NCI-H1436 treated with DMSO at 0.1 percent for 48 hours (cell line): ENCODE measurements around the gene BARD1.
"Not testable (repeated sequence)": the region's sequence is repeated elsewhere in the genome, so short reads cannot be mapped to it uniquely, and the experiment has no call there.

ENCODE experiments used
- DNase-seq: peaks from one replicate; lab custom pipeline; 2025; lab: John Stamatoyannopoulos, UW

Gene BARD1

DNA sequence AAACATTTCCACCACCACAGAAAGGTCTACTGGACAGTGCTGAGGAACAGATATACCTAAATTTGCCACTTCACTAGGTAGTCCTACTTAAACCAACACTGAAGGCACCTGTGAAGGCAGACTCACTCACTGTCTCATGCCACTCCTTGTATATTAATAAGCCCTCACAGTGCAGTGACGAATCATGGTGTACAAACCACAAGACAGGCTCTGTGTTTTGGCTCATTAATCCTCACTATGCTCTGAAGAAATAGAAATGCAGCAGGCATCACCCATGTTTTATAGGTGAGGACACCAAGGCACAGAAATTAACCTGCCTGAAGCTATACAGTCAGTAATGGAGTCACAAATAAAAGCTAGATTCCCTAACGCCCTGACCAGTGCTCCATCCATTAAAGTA, 44.3 kb downstream of the BARD1 start:
- DNase-seq = no peak

DNA sequence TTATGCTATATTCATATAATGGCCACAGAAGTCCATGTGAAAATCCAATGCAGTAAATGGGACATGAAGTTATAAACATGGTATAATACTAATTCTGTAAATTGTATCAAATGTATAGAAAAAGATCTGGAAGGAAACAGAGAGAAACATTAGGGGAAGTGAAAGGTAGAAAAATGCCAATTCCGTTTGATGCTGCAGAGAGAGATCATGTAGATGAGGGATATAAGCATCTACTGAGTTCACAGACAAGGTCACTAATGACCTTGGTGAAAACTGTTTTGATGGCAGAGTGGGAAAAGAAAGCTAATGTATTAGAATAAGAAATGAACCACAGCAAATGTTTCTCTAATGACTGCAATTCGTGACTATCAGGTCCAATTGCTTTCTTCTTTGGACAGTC, 56.0 kb downstream of the BARD1 start:
- no peak for DNase-seq

DNA sequence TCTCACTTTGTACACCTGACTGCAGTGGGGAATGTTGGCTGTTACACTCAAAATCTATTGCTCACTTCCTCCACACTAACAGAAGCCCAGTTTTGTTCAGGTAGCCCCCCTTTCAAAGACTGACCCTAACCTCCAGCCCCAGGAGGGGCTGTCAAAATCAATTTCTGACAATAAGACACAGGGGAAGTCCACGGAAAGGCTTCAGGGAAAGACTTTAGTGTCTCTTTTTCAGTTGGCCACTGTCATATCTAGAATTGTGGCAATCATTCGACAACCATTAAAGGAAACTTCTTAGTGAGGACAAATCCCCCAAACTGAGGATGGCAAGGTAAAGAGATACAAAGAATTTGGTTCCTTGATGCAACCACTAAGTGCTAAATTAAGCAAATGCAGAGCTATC, 59.0 kb downstream of the BARD1 start:
- DNase-seq = no peak

DNA sequence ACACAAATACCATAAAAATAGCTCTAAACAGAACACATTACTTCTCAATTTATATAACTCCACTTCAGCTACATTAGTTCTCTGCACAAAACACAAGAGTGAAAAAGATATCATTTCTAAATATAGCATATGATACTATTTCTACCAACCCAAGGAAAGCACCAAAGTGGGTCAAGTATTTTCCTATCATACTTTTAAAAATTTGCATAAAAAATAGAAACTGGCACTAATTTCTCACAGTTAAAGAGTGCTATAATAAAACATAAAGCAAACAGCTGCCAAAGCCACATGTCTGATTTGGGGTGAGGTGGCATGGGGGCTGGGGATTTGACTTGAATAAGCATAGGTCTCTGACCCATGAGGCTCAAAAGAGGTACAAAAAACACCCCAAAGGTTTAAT, 61.5 kb downstream of the BARD1 start:
- no peak for DNase-seq

DNA sequence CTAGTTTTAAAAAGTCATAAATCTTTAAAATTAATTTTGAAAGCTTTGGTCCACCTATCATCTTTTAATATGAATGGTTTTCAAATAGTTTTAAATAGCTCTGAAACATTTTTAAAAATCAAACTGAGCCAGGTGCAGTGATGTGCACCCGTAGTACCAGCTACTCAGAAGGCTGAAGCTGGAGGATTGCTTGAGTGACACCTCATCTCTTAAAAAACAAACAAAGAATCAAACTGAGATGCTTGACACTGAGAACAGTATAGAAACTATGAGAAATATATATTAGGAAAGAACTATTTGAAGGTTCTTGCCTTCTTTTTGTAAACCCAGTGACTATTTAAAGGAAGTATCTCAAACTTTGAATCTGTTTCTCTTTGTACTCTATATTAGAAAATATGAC, 67.4 kb downstream of the BARD1 start:
- DNase-seq = no peak

DNA sequence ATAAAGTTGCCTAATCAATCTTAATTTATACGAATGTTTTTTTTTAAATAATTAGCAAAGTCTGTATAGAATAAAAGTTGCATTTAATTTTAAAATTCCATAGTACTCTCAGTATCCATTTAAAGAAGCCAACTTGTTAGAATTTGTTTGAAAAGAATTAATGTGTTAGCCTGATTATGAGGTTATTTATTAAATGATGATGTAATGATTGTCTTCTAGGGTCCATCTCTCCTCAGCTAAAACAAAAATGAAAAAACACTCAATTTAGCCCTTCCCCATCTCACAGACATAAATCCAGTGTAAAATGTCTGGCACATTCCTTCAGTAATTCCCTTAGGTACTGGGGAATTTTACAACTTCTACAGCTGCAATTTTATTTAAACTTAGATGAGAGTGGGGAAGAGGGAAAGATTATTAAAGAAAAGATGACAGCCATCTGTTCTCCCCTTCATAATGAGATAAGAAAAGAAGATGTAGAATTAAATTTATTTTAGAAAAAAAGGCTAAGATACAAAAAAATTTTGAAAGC, 68.6 kb downstream of the BARD1 start:
- DNase-seq = no peak

DNA sequence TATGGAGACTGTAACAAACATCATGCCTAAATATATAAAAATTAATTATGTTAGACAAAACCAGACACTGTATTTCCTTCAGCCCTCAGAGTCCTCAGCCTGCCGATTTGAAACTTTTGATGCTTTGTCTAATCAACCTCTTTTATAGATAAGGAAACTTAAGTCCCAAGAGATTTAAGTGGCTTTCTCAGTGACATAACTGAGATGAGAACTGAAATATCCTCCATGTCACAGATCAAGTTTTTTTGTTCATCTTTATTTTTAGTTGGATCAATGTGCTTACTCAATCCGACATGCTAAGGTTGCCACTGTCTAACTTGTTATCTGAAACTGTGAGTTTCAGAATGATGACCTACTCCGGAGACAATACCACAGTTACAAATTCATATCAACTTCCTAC, 72.3 kb downstream of the BARD1 start:
- DNase-seq = no peak

DNA sequence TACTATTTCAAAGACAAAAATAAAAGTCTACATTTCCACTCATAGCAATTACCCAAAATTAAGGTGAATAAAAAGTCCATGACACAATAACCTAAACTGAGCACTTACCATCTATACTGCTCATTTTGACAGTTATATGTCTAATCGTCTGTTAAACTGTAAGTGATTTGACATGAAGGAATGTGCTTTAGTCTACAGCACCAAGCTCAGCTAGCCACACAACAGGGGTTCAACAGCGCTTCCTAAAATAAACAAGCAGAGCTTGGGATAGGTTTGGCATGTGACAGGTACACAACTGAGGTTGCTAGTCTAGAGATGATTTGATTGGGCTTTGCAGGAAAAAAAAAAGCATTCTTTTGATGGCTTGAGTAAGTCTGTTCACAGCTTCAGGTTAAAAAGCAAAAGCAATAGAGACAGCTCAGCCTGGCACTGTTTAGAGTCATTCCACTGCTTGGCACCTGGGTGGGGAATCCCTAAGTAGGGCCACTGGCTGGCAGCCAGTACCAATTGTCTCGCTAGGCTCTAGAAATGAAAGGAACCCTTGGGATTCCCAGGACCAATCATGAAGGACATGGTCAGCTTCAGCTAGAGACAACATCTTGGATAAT, 78.6 kb downstream of the BARD1 start:
- no peak for DNase-seq

DNA sequence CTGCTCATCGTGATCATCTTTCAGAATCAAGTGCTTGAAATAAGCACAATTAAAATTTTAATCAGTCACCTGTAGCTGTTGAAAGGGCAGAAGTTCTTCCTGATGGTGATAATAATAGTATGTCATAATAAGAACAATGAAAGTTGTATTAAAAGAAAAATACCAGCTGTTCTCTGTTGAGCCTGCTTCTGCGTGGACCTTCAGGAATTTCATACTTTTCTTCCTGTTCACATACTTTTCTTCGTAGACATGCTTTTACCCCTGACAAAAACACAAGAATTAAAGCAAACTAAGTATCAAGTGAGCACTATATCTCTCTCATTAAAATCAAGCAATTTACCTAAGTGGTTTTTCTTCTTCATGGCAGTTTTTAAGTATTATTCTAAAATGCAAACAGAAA, 79.2 kb downstream of the BARD1 start:
- DNase-seq = no peak

DNA sequence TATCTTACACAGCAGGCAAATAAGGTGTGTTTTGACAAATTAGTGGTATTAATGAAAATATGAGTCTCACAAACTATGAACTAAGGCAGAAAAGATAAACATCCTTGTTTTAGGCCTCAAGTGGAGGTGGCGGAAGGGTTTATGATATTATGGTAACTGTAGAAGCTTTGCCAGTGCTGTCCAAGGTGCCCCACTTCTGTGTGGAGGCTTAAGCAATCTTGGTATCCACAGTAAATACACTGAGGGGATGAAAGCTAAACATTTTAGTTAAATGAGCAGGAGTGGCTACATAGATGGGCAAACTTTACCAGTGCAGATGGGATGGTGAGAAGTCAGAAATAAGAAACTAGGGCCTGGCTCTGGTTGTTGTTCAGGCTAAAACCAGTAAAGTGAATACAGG, 84.7 kb downstream of the BARD1 start:
- DNase-seq = no peak

DNA sequence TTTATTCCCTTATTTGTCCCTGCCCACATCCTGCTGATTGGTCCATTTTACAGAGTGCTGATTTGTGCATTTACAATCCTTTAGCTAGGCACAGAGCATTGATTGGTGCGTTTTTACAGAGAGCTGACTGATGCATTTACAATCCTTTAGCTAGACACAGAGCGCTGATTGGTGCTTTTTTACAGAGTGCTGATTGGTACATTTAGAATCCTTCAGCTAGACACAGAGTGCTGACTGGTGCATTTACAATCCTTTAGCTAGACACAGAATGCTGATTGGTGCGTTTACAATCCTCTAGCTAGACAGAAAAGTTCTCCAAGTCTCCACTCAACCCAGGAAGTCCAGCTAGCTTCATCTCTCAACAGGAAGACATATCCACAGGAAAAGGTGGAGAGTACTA, 91.6 kb downstream of the BARD1 start:
- DNase-seq = not testable (repeated sequence)

DNA sequence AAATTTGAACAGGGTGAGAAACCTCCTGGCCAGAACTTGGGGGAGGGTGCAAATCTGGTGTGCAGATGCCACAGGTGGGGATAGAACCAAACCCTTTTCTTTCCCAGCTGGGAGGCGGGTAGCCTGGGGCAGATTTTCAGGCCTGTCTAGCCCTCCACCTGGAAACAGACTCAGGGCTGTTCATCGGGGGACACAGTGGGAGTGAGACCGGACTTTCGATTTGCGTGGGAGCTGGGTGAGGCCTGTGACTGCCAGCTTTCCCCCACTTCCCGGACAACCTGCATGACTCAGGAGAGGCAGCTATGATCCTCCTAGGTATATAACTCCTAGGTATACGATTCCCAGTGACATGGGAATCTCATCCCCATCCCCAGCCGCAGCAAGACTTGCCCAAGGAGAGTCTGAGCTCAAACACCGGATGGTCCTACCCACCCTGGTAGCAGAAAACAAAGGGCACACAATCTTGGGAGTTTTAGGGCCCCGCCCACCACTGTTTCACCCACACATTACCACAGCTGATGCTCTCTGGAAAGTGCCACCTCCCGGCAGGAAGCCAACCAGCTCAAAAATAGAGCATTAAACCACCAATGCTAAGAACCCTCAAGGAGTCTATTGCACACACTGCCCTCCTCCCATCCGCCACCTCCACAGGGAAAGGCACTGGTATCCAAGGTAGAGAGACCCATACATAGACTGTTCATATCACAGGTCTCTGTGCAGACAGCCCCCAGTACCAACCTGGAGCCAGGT, 92.5 kb downstream of the BARD1 start:
- no peak for DNase-seq

DNA sequence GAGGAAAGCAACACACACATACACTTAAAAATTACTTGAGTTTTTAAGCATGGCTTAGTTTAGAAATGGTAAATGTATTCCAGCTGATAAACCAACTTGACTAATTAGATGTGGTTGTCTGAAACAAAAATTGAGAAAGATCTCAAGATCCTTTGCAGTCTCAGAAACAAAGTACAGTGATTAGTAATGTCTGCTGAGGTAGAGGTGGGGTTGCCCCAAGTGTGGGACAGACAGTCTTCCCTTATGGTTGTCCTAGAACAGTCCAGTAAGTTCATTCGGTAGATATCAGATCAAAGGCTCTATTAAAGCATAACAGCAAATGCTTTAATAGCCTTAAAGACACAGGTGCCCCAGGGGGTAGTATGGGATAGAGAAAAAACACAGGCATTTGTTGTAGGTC, 94.5 kb downstream of the BARD1 start:
- DNase-seq = no peak

DNA sequence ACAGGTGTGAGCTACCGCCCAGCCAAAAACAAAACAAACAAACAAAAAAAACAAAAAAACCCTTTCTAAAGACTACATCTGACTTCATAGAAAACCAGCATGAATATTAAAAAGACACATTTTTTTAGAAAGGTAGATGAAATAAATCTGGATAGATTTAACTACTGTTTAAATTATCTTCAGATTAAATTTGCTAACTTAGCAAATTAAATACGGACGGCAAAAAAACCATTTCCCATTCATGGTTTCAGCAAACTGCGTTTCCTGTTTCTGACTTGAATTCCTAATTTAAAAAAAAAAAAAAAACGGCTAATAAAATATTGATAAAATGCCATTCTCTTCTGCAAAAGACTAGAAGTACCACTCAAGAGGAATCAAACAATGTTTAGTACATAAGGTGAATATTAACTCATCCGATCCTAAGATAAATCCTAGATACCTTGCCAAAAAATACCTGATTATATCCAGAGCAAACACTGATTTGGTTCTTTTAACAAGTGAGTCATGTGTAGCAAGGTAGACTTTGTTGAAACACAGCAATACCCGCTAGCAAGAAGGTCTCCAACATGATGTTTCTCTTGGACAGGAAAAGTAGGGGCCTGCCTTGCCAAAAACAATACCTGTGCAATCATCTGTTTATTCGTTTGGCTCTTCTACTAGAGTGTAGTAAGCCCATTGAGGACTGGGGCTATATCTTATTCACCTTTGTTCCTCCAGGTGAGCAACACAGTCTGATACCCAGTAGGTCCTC, 96.2 kb downstream of the BARD1 start:
- DNase-seq = no peak

DNA sequence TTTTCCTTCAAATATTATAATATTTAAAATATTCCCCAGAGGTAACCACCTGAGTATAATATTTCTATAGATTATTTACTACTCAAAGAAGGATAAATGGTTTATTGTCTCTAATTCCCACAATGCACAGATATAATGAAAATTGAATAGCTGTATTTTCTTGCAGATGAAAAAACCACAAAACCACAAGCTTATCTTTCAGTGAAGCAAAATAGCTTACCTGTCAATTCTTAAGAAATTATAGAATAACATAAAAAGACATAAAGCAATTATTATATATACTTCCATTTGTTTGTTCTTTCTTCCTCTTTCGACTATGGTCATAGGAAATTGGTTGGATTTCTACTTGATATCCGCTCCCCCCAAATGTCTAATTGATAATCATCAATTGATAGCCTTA, 98.8 kb downstream of the BARD1 start:
- no peak for DNase-seq

DNA sequence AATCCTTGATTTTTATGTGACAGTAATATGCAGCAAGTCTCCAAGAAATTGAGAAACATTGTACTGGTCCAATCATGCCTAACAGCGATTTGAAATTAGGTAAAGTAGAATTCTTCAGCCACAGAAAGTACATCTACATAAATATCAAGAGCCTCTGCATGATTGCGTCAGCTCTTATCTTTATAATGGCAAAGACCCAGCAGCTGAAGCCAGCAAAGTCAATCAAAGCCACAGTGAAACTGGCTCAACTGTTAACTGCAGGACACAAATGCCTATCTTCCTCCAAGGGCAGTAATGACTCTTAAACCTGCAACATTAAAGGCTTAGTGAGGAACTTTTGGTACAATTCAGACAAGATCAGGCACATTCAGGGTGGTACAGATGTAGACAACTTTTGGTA, 102.5 kb downstream of the BARD1 start:
- no peak for DNase-seq

DNA sequence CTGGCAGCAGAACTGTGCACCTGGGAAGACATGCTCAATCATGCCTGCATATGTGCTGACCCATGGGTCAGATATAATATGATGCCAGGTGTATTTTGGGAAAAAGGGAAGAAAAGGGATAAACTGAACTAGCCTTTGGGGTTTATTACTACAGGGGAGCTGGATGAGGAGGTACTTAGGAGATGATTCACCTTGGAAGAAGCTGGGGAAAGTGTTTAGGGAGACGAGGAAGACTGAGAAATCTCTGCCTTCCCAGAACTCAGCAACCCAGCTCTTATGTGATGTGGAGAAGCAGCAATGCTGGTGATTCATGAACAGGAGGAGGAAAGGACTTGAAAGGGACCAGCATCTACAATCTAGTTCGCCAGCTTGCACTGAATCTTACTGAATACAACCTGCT, 110.2 kb downstream of the BARD1 start:
- no peak for DNase-seq

DNA sequence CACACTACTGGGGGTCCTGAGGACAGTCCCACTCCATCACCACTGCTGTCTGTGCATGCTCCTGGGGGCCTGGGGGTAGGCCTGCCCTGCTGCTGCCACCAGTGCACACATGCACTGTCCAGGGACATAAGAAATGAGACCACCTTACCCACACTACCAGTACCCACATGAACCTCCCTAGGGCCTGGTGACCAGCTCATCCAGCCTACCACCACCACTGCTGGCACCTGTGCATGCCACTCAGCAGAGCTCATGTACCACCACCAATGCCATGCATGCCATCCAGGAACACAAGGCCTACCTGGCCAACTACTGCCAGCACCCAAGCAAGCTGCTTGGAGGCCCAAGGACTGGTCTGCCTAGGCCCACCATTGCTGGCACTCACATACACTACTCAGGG, 112.8 kb downstream of the BARD1 start:
- DNase-seq = no peak

DNA sequence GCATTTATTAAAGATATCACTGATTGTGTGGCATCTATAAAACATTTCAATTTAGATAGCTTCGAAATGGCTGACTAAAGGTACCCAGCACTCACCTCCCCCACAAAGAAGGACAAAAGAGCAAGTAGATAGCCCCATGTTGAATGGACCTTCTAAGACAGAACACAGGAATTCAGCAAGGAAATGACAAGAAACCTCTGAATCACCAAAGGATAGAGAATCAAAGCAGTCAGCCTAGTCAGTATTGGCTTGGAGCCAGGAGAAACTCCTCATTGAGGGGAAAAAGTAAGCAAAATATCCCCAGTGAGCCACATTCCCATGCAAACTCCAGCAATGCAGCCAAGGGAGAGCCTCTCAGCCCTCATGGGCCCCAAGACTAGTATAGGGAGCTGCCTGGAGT, 113.7 kb downstream of the BARD1 start:
- no peak for DNase-seq

DNA sequence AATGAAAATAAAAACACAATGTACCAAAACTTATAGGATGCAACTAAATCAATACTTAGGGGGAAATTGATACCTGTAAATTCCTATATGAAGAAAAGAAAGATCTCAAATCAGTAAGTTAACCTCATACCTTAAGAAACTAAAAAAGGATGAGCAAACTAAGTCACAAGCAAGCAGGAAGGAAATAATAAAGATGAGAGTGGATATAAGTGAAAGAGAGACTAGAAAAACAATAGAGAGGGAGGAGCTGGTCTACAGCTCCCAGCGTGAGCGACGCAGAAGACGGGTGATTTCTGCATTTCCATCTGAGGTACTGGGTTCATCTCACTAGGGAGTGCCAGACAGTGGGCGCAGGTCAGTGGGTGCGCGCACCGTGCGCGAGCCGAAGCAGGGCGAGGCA, 125.9 kb downstream of the BARD1 start:
- DNase-seq = not testable (repeated sequence)

DNA sequence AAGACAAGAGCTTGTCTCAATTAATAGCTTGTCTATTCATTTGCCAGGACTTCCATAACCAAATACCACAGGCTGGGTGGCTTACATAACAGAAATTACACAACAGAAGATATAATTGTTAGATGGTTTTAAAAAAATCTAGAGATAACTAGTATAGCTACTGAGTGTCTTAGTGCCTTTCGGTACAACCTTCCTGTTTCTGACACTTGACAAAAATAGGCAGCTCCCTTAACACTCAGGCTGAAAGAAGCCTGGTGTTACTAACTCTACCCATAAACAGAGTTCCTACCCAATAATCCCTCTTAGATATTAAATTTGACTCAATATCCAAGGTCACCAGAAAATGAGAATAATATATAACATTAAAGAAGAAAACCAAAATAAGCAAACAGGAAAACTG, 129.7 kb downstream of the BARD1 start:
- no peak for DNase-seq

DNA sequence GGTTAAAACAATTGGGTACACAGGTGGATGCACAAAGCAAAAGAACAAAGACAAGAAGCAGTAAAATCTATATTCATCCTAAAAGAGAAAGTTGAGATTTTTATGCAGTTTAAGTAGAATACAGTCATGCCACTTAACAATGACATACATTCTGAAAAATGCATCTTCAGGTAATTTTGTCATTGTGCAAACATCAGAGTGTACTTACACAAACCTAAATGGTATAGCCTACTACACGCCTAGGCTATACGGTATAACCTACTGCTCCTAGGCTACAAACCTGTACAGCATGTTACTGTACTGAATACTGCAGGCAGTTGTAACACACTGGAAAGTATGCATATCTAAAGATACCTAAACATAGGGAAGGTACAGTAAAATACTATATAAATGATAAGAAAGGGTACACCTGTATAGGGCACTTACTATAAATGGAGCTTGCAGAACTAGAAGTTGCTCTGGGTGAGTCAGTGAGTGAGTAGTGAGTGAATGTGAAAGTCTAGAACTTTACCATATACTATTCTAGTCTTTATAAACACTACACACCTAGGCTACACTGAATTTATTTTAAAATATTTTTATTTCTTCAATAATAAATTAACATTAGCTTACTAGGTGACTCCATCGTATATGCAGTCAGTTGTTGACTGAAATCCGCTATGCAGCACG, 132.9 kb downstream of the BARD1 start:
- DNase-seq = no peak
